Tibial artery (tissue), 4 donors: ENCODE measurements around the gene LAMA2.

Experiments used
- DNase-seq, 2 donors: peaks; one replicate each; pipeline ENCODE4 v3.0.0-alpha.2; 2019
- H3K27ac ChIP-seq, 2 donors: fragments of 200-600 bp; sonication (generic) in 1 of 2; 1 replicate in 1 of 2; 2 replicates in 1 of 2; pipeline ENCODE4 v1.5.1; 2018 to 2019; ENCODE audit warnings: mild to moderate bottlenecking in 1 of 2
- H3K27me3 ChIP-seq, 2 donors: fragments of 200-600 bp; sonication (generic) in 1 of 2; one replicate each; pipeline versions ENCODE4 v1.5.1 to v1.6.0; 2016 to 2019
- H3K36me3 ChIP-seq, 3 donors: fragments of 200-600 bp; sonication (generic) in 2 of 3; one replicate each; pipeline ENCODE4 v1.5.1; 2016 to 2019; ENCODE audit warnings: mild to moderate bottlenecking in 2 of 3
- H3K4me1 ChIP-seq, 4 donors: fragments of 200-600 bp; sonication (generic) in 2 of 4; 1 replicate in 3 of 4; 2 replicates in 1 of 4; pipeline ENCODE4 v1.5.1; 2016 to 2019
- H3K4me3 ChIP-seq, 2 donors: fragments of 200-600 bp; sonication (generic) in 1 of 2; 1 replicate in 1 of 2; 2 replicates in 1 of 2; pipeline ENCODE4 v1.5.1; 2018 to 2019; ENCODE audit warnings: mild to moderate bottlenecking in 2 of 2
- H3K9me3 ChIP-seq, 3 donors: fragments of 200-600 bp; sonication (generic) in 1 of 3; one replicate each; pipeline ENCODE4 v1.5.1; 2016 to 2019
- CTCF ChIP-seq, 2 experiments: fragments of 200-600 bp in 1 of 2; fragments of 450-650 bp in 1 of 2; IDR thresholded peaks; one replicate each; pipeline ENCODE4 v1.5.1; 2017 to 2019; ENCODE audit warnings: antibody characterized with exemption in 2 of 2, mild to moderate bottlenecking in 1 of 2, moderate library complexity in 1 of 2
- intact Hi-C: fragments of 100-400 bp; cut with DNase I; formaldehyde crosslinking; loops from one replicate; pipeline ENCODE4 v1.15.0; 2023; ENCODE audit warnings: low total_unique reads

Gene LAMA2

GRCh38 chr6:129534926-129535325 lies 652.0 kb downstream of the LAMA2 start:
- H3K27me3 ChIP-seq, result no peaks in the 10 kb centered on the region
- H3K36me3 ChIP-seq, result no peaks in the 10 kb centered on the region
- H3K4me3 ChIP-seq, result no peak overlapping the region
- TF ChIP-seq CTCF (IDR thresholded peaks at IDR 0.05), result no peak
- intact Hi-C loops, result no loop called here
- H3K4me1 ChIP-seq, result no peaks in the 10 kb centered on the region
- H3K27ac ChIP-seq, result no peak overlapping the region
- no peak for DNase-seq
- H3K9me3 ChIP-seq, result no peaks in the 10 kb centered on the region

GRCh38 chr6:129536271-129536670 lies 653.3 kb downstream of the LAMA2 start:
- no peak for DNase-seq
- Histone ChIP-seq H3K27me3 (no peaks in the 10 kb centered on the region), H3K36me3 (no peaks in the 10 kb centered on the region), H3K4me3 (no peak overlapping the region), H3K27ac (no peak overlapping the region), H3K9me3 (no peaks in the 10 kb centered on the region), H3K4me1 (no peaks in the 10 kb centered on the region)
- no peak for TF ChIP-seq CTCF (IDR thresholded peaks at IDR 0.05)
- intact Hi-C loops, result no loop called here

- H3K27ac ChIP-seq, result no peak overlapping the region
- H3K27me3 ChIP-seq, result no peaks in the 10 kb centered on the region
- no peak for TF ChIP-seq CTCF (IDR thresholded peaks at IDR 0.05)
- no peaks in the 10 kb centered on the region for H3K9me3 ChIP-seq
- no peaks in the 10 kb centered on the region for H3K36me3 ChIP-seq
- no peak overlapping the region for H3K4me3 ChIP-seq
- no peak for DNase-seq
- H3K4me1 ChIP-seq, result no peaks in the 10 kb centered on the region
- intact Hi-C loops, result no loop called here
Observed at GRCh38 chr6:129539032-129539431, 656.1 kb downstream of the LAMA2 start.

GRCh38 chr6:129542705-129543104 lies 659.8 kb downstream of the LAMA2 start:
- Histone ChIP-seq H3K27ac (no peak overlapping the region), H3K9me3 (no peaks in the 10 kb centered on the region), H3K4me1 (no peaks in the 10 kb centered on the region), H3K27me3 (no peaks in the 10 kb centered on the region), H3K4me3 (no peak overlapping the region), H3K36me3 (no peaks in the 10 kb centered on the region)
- no peak for TF ChIP-seq CTCF (IDR thresholded peaks at IDR 0.05)
- intact Hi-C loops, result no loop called here
- no peak for DNase-seq

GRCh38 chr6:129543981-129544380 lies 661.0 kb downstream of the LAMA2 start:
- Histone ChIP-seq H3K27me3 (no peaks in the 10 kb centered on the region), H3K4me1 (no peaks in the 10 kb centered on the region), H3K27ac (no peak overlapping the region), H3K4me3 (no peak overlapping the region), H3K36me3 (no peaks in the 10 kb centered on the region), H3K9me3 (no peaks in the 10 kb centered on the region)
- intact Hi-C loops, result no loop called here
- no peak for TF ChIP-seq CTCF (IDR thresholded peaks at IDR 0.05)
- DNase-seq, result no peak

- no peak overlapping the region for H3K27ac ChIP-seq
- H3K27me3 ChIP-seq, result no peaks in the 10 kb centered on the region
- no peaks in the 10 kb centered on the region for H3K9me3 ChIP-seq
- intact Hi-C loops, result no loop called here
- TF ChIP-seq CTCF (IDR thresholded peaks at IDR 0.05), result no peak
- H3K4me1 ChIP-seq, result no peaks in the 10 kb centered on the region
- H3K4me3 ChIP-seq, result no peak overlapping the region
- DNase-seq, result no peak
- no peaks in the 10 kb centered on the region for H3K36me3 ChIP-seq
Observed at GRCh38 chr6:129544892-129545612, 662.1 kb downstream of the LAMA2 start.
